Psoas muscle (tissue), 8 donors: ENCODE measurements around the gene POU2AF1. TPM values are rescaled to one million over a fixed set of nuclear protein-coding genes. Genes with fewer than 3 reads are reported as not detected.

ENCODE experiments used
- ATAC-seq, 4 donors: fragments of 200-7000 bp; cut with Tn5 transposase; one replicate each; pipeline ENCODE4 v1.9.1; 2020; ENCODE audit warnings: moderate library complexity in 3 of 4, mild to moderate bottlenecking in 2 of 4
- DNase-seq, 2 donors: peaks; one replicate each; pipeline ENCODE4 v3.0.0-alpha.2; 2020
- H3K27ac ChIP-seq: fragments of 200-600 bp; one replicate; pipeline ENCODE4 v1.8.0; 2022
- H3K27me3 ChIP-seq, 3 donors: fragments of 200-600 bp in 1 of 3; one replicate each; pipeline versions ENCODE4 v1.6.1 to v1.8.0; 2013 to 2022; ENCODE audit warnings: low read length in 2 of 3, mild to moderate bottlenecking in 2 of 3, moderate library complexity in 1 of 3; ENCODE audit not compliant: insufficient read depth in 3 of 3
- H3K36me3 ChIP-seq, 2 donors: fragments of 200-600 bp in 1 of 2; one replicate each; pipeline versions ENCODE4 v1.6.1 to v1.8.0; 2013 to 2022; ENCODE audit warnings: low read depth in 1 of 2, mild to moderate bottlenecking in 1 of 2, moderate library complexity in 1 of 2; ENCODE audit not compliant: insufficient read depth in 1 of 2
- H3K4me1 ChIP-seq: fragments of 200-600 bp; one replicate; pipeline ENCODE4 v1.8.0; 2022
- H3K4me3 ChIP-seq: fragments of 200-600 bp; one replicate; pipeline ENCODE4 v1.8.0; 2022; ENCODE audit warnings: mild to moderate bottlenecking
- H3K9me3 ChIP-seq: fragments of 200-600 bp; one replicate; pipeline ENCODE4 v1.8.0; 2022
- WGBS, 3 donors: extraction: QIAGEN DNeasy Blood & Tissue Kit; methylation state at CpG; one replicate each; pipeline versions ENCODE4 v1.1.6 to v1.1.7; 2013; 5-methylcytosine and 5-hydroxymethylcytosine counted together
- intact Hi-C, 2 donors: fragments of 100-400 bp; cut with DNase I; formaldehyde crosslinking; loops; one replicate each; pipeline versions ENCODE4 v1.11.0 to v1.14.2; 2022
- polyA plus RNA-seq, 3 donors: library from polyadenylated mRNA; stranded (reverse); fragments of 200-250 nt; gene quantifications; one replicate each; pipeline ENCODE4 v1.2.3, GENCODE V29; 2013
- total RNA-seq, 4 donors: library from RNA; stranded (reverse); fragmentation: NEBNext Ultra II Directional in 2 of 4; extraction: Animal tissue kit (Norgen Biotek cat#: 25700) in 2 of 4; gene quantifications; one replicate each; pipeline versions ENCODE4 v1.2.1 to v1.2.4, GENCODE V29; 2021 to 2023
- TF ChIP-seq, protein P1 (sequence below): fragments of 200-600 bp; IDR thresholded peaks from one replicate; pipeline ENCODE4 v1.8.0; 2022; ENCODE audit warnings: antibody characterized with exemption
- donor health status: healthy with polysubstance abuse.
- donor health status: DM: no; HTN: no; CAD: no; lungs with moderate emphysema.
- donor health status: Bipolar disorder and iron deficiency.
- donor health status: healthy.
- donor health status: DM: yes; HTN: yes; CAD: no.
- donor health status: DM: no; HTN: no; CAD: no.
- donor health status: DM: no; HTN: no; CAD: no.
- donor health status: DM: yes; HTN: yes; CAD: no.

Gene POU2AF1
- total and polyA plus RNA-seq, 7 donors: 0.01 to 0.25 (median 0.13) TPM; not detected in 3

DNA sequence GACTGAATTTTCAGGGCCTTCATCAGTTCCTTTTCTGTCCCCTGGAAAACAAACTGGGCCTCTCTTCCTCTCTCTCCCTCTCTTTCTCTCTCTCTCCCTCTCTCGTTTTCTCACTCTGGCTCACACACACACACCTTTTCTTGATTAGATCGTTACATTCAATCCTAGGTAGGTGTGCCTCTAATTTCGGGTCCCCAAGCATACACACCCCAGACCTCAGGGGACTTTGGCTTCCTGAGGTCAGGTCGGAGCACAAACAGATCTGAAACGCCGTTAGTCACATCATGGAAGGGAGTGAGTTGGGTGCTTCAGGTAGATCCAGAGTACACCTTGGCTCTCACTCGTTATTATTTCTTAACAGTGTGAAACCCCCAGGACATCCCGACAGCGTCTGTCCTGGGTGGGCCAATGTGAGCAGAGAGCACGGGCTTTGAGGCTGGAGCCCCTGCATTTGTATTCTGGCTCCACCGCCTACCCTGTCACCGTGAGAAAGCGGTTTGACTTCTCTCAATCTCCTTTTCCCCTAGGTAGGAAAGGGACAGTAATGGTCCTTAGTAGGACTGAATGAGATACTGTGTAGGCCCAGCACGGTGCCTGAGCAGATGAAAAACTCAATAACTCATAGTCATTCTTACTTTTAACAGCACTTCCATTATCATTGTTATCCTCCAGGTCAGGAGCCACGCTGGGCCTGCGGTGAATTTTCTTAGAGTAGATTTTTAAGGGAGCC is 37.3 kb upstream of the POU2AF1 start:
- TF ChIP-seq, protein P1, sequence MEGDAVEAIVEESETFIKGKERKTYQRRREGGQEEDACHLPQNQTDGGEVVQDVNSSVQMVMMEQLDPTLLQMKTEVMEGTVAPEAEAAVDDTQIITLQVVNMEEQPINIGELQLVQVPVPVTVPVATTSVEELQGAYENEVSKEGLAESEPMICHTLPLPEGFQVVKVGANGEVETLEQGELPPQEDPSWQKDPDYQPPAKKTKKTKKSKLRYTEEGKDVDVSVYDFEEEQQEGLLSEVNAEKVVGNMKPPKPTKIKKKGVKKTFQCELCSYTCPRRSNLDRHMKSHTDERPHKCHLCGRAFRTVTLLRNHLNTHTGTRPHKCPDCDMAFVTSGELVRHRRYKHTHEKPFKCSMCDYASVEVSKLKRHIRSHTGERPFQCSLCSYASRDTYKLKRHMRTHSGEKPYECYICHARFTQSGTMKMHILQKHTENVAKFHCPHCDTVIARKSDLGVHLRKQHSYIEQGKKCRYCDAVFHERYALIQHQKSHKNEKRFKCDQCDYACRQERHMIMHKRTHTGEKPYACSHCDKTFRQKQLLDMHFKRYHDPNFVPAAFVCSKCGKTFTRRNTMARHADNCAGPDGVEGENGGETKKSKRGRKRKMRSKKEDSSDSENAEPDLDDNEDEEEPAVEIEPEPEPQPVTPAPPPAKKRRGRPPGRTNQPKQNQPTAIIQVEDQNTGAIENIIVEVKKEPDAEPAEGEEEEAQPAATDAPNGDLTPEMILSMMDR: no peak
- 90 to 94% (median 92%) methylated on average over 16 of the region's 16 CpGs for WGBS, 3 donors
- DNase-seq (no peak), ATAC-seq (no peak)
- peaks cover 25% of the 10 kb centered on the region for H3K4me1 ChIP-seq
- H3K27ac ChIP-seq: peak overlapping the region; percentile 68
- no peaks in the 10 kb centered on the region for H3K27me3 ChIP-seq
- no peak overlapping the region for H3K4me3 ChIP-seq
- intact Hi-C loops: no loop called here
- no peaks in the 10 kb centered on the region for H3K36me3 ChIP-seq
- no peaks in the 10 kb centered on the region for H3K9me3 ChIP-seq

DNA sequence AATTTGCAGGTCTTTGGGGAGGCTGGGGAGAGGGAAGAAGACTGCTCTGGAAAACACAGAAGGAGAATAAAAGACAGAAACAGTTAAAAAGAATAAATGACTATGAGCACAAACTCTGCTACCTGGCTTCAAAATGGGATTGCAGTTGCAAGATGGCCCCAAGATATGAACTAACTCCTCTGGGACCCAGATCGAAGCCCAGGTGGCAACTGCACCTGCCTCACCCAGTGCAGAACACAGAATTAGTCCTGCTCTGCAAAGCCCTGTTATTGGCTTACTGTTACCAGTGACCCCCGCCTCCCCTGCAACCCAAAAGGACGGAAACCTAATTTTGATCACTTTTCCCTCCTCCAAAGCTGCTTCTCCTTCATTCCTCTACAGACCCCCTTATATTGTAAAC is 35.9 kb upstream of the POU2AF1 start:
- H3K27ac ChIP-seq: no peak overlapping the region
- H3K4me3 ChIP-seq: no peak overlapping the region
- H3K36me3 ChIP-seq: no peaks in the 10 kb centered on the region
- H3K27me3 ChIP-seq: no peaks in the 10 kb centered on the region
- ATAC-seq (no peak), DNase-seq (no peak)
- TF ChIP-seq, protein P1: no peak
- 71 to 97% (median 94%) methylated on average over 3 of the region's 3 CpGs for WGBS, 3 donors
- no peaks in the 10 kb centered on the region for H3K9me3 ChIP-seq
- intact Hi-C loops: no loop called here
- peaks cover 25% of the 10 kb centered on the region for H3K4me1 ChIP-seq

DNA sequence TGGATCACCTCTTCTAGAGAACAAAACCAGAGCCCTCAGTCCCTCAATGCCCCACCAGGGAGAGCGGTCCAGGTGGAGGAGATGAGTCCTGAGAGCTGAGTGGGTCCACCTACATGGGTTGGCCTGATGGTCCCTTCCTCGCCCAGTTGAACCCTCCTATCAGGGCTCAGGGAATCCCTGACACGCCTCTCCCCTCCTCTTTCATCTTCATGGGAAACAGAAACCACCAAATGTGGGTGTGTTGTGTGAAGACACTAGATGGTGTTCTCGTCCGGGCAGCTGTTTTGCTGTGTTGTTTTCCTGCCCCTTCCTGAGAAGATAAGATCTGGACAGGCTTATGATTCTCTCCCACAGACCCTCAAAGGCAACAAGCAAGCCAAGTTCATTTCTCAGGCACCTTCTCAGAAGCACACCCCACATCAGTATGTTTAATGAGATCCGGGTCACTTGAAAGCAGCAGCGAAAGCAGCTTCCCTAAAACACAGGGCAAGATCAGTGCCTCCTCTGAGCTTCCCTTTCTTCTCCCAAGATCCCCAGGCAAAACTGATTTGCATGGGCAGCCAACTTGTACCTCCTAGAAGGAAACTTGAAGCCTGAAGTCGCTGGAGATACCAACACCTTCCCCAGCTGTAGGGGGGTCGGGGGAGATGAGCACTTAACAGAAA is 35.3 kb upstream of the POU2AF1 start:
- no peak for ATAC-seq
- no peaks in the 10 kb centered on the region for H3K9me3 ChIP-seq
- no peaks in the 10 kb centered on the region for H3K36me3 ChIP-seq
- TF ChIP-seq, protein P1: no peak
- H3K4me3 ChIP-seq: no peak overlapping the region
- intact Hi-C loops: no loop called here
- DNase-seq: no peak
- no peaks in the 10 kb centered on the region for H3K27me3 ChIP-seq
- H3K27ac ChIP-seq: no peak overlapping the region
- WGBS, 3 donors: 74 to 84% (median 79%) methylated on average over 9 of the region's 9 CpGs
- peaks cover 24% of the 10 kb centered on the region for H3K4me1 ChIP-seq

DNA sequence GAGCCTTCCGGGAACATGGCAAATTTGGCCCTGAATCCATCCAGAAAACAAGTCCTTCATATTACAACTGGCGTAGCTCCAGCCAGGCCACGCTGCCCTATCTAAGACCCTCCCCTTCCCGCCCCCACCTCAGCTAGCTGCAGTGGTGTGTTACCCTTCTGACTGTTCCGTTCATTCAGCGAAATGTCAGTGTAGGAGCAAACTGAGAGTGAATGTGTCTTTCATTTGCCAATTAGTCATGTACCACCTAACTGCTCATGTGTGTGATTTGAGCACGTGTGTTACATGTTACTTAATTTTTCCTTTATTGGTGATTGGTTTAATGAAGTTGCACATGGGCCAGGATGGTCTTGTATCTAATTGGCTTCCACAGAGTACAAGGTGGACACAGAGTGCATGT is 34.8 kb upstream of the POU2AF1 start:
- TF ChIP-seq, protein P1: no peak
- 85 to 94% (median 93%) methylated on average over 7 of the region's 7 CpGs for WGBS, 3 donors
- intact Hi-C loops: no loop called here

More for the DNA sequence above, 34.8 kb upstream of the POU2AF1 start:
- Histone ChIP-seq H3K27me3 (no peaks in the 10 kb centered on the region), H3K36me3 (no peaks in the 10 kb centered on the region), H3K4me1 (peaks cover 24% of the 10 kb centered on the region), H3K9me3 (no peaks in the 10 kb centered on the region), H3K27ac (no peak overlapping the region), H3K4me3 (no peak overlapping the region)
- ATAC-seq (no peak), DNase-seq (no peak)
